Caco-2 (cell line): ENCODE results near the gene SUN2. TPM values are rescaled to one million over a fixed set of nuclear protein-coding genes. Genes with fewer than 3 reads are reported as not detected.

Source experiments
- BruUV-seq: library from RNA; stranded (reverse); fragments of 400-500 nt; replicated peaks from 2 replicates; lab custom pipeline; 2021; lab: Mats Ljungman, UMichigan
- CTCF ChIA-PET: fragments of 300-600 bp; sonication (Branson Sonifier 250); formaldehyde crosslinking; loops from one replicate; lab custom pipeline; 2022; ENCODE audit warnings: antibody characterized with exemption; lab: Charles Lee
- POLR2A ChIA-PET: fragments of 300-600 bp; sonication (Branson Sonifier 250); formaldehyde crosslinking; loops from one replicate; lab custom pipeline; 2022; ENCODE audit warnings: antibody characterized with exemption; lab: Charles Lee
- DNase-seq, 2 experiments: peaks; one replicate each; pipeline versions ENCODE4 v3.0.0 to v3.0.0-alpha.2; 2020 to 2022
- H3K27me3 ChIP-seq: replicated peaks from 2 replicates; pipeline ENCODE4 v1.6.0; 2011; ENCODE audit warnings: low read length; ENCODE audit not compliant: control insufficient read depth, insufficient read depth
- H3K36me3 ChIP-seq: 2 replicates; pipeline ENCODE4 v1.5.1; 2011; ENCODE audit warnings: low read length; ENCODE audit not compliant: control insufficient read depth, insufficient read depth
- H3K4me1 ChIP-seq: fragments of 250-450 bp; sonication (Bioruptor Pico); 2 replicates; pipeline ENCODE4 v1.5.1; 2020; ENCODE audit warnings: mild to moderate bottlenecking
- H3K4me3 ChIP-seq: 2 replicates; pipeline ENCODE4 v1.5.1; 2011; ENCODE audit warnings: low read depth, mild to moderate bottlenecking, control low read depth, low read length
- H3K9me3 ChIP-seq: fragments of 250-450 bp; sonication (Bioruptor Pico); 2 replicates; pipeline ENCODE4 v1.5.1; 2020; ENCODE audit warnings: mild to moderate bottlenecking, moderate library complexity
- H3K27ac Mint-ChIP-seq: one replicate; pipeline ENCODE4 v1.8.0; 2022; ENCODE audit warnings: mixed read lengths; ENCODE audit not compliant: unreplicated experiment
- H3K27me3 Mint-ChIP-seq: one replicate; pipeline ENCODE4 v1.8.0; 2022; ENCODE audit warnings: mixed read lengths; ENCODE audit not compliant: insufficient read depth, unreplicated experiment
- H3K36me3 Mint-ChIP-seq: one replicate; pipeline ENCODE4 v1.8.0; 2022; ENCODE audit warnings: mild to moderate bottlenecking, mixed read lengths; ENCODE audit not compliant: insufficient read depth, unreplicated experiment
- H3K4me1 Mint-ChIP-seq: one replicate; pipeline ENCODE4 v1.8.0; 2022; ENCODE audit warnings: low read depth, mixed read lengths; ENCODE audit not compliant: unreplicated experiment
- H3K4me3 Mint-ChIP-seq: one replicate; pipeline ENCODE4 v1.8.0; 2022; ENCODE audit warnings: mild to moderate bottlenecking, moderate library complexity, mixed read lengths; ENCODE audit not compliant: unreplicated experiment
- H3K9me3 Mint-ChIP-seq: one replicate; pipeline ENCODE4 v1.8.0; 2022; ENCODE audit warnings: mixed read lengths; ENCODE audit not compliant: unreplicated experiment
- CTCF ChIP-seq, 2 experiments: fragments of 200-600 bp in 1 of 2; IDR thresholded peaks; 1 replicate in 1 of 2; 2 replicates in 1 of 2; pipeline versions ENCODE4 v1.5.1 to v1.8.0; 2011 to 2022; ENCODE audit warnings: antibody characterized with exemption in 1 of 2, control low read depth in 1 of 2, inconsistent platforms in 1 of 2, low read depth in 1 of 2, low read length in 1 of 2, mild to moderate bottlenecking in 1 of 2, moderate library complexity in 1 of 2; ENCODE audit not compliant: insufficient read depth in 1 of 2, severe bottlenecking in 1 of 2, unreplicated experiment in 1 of 2
- intact Hi-C: fragments of 100-400 bp; cut with micrococcal nuclease; formaldehyde crosslinking; loops from one replicate; pipeline ENCODE4 v1.10.0; 2022; ENCODE audit not compliant: unreplicated experiment
- total RNA-seq: library from RNA; stranded (reverse); gene quantifications from 2 replicates; pipeline ENCODE4 v1.2.3, GENCODE V29; 2022

Gene SUN2
- total RNA-seq, 1 experiment from 2014 or later: 67.8 TPM

GRCh38 chr22:38730411-38730871 is 25.4 kb downstream of the SUN2 start:
- Mint-ChIP-seq H3K27ac (no peak overlapping the region), H3K9me3 (no peaks in the 10 kb centered on the region), H3K4me1 (no peaks in the 10 kb centered on the region), H3K27me3 (no peaks in the 10 kb centered on the region), H3K36me3 (peaks cover 62% of the 10 kb centered on the region), H3K4me3 (no peak overlapping the region)
- Histone ChIP-seq H3K27me3 (no peaks in the 10 kb centered on the region), H3K36me3 (peaks cover 14% of the 10 kb centered on the region), H3K9me3 (no peaks in the 10 kb centered on the region), H3K4me1 (no peaks in the 10 kb centered on the region), H3K4me3 (no peak overlapping the region)
- no peak for TF ChIP-seq CTCF (IDR thresholded peaks at IDR 0.05; ENCODE audit: insufficient read depth in 1 of 2, low read depth in 1 of 2, low read length in 1 of 2, severe bottlenecking in 1 of 2, unreplicated experiment in 1 of 2)
- POLR2A ChIA-PET: no interaction called here
- intact Hi-C loops: no loop called here
- DNase-seq: no peak
- BruUV-seq: no TSS peak
- CTCF ChIA-PET: no interaction called here

GRCh38 chr22:38729946-38730345 is 25.9 kb downstream of the SUN2 start:
- no TSS peak for BruUV-seq
- no peaks in the 10 kb centered on the region for H3K4me1 Mint-ChIP-seq

GRCh38 chr22:38728871-38729796 is 26.7 kb downstream of the SUN2 start:
- no peak overlapping the region for H3K4me3 Mint-ChIP-seq
- no peak overlapping the region for H3K27ac Mint-ChIP-seq
- no peaks in the 10 kb centered on the region for H3K4me1 ChIP-seq
- H3K27me3 Mint-ChIP-seq: no peaks in the 10 kb centered on the region
- intact Hi-C loops: no loop called here
- ChIA-PET POLR2A (no interaction called here), CTCF (no interaction called here)
- H3K4me1 Mint-ChIP-seq: no peaks in the 10 kb centered on the region
- H3K36me3 Mint-ChIP-seq: peaks cover 65% of the 10 kb centered on the region
- no peaks in the 10 kb centered on the region for H3K9me3 ChIP-seq
- no peak for TF ChIP-seq CTCF (IDR thresholded peaks at IDR 0.05; ENCODE audit: insufficient read depth in 1 of 2, low read depth in 1 of 2, low read length in 1 of 2, severe bottlenecking in 1 of 2, unreplicated experiment in 1 of 2)
- DNase-seq: no peak
- no peaks in the 10 kb centered on the region for H3K27me3 ChIP-seq
- H3K4me3 ChIP-seq: no peak overlapping the region
- BruUV-seq: no TSS peak
- H3K36me3 ChIP-seq: peaks cover 13% of the 10 kb centered on the region
- no peaks in the 10 kb centered on the region for H3K9me3 Mint-ChIP-seq

More at GRCh38 chr22:38729946-38730345, 25.9 kb downstream of the SUN2 start:
- DNase-seq: no peak
- Histone ChIP-seq H3K4me3 (no peak overlapping the region), H3K36me3 (peaks cover 14% of the 10 kb centered on the region), H3K27me3 (no peaks in the 10 kb centered on the region), H3K9me3 (no peaks in the 10 kb centered on the region), H3K4me1 (no peaks in the 10 kb centered on the region)
- Mint-ChIP-seq H3K27ac (no peak overlapping the region), H3K9me3 (no peaks in the 10 kb centered on the region), H3K4me3 (no peak overlapping the region), H3K27me3 (no peaks in the 10 kb centered on the region), H3K36me3 (peaks cover 62% of the 10 kb centered on the region)
- intact Hi-C loops: no loop called here
- POLR2A ChIA-PET: no interaction called here
- TF ChIP-seq CTCF (IDR thresholded peaks at IDR 0.05; ENCODE audit: insufficient read depth in 1 of 2, low read depth in 1 of 2, low read length in 1 of 2, severe bottlenecking in 1 of 2, unreplicated experiment in 1 of 2): no peak
- CTCF ChIA-PET: no interaction called here
